ENCODE data around the gene NHLRC2.

NHLRC2 gene

DNA sequence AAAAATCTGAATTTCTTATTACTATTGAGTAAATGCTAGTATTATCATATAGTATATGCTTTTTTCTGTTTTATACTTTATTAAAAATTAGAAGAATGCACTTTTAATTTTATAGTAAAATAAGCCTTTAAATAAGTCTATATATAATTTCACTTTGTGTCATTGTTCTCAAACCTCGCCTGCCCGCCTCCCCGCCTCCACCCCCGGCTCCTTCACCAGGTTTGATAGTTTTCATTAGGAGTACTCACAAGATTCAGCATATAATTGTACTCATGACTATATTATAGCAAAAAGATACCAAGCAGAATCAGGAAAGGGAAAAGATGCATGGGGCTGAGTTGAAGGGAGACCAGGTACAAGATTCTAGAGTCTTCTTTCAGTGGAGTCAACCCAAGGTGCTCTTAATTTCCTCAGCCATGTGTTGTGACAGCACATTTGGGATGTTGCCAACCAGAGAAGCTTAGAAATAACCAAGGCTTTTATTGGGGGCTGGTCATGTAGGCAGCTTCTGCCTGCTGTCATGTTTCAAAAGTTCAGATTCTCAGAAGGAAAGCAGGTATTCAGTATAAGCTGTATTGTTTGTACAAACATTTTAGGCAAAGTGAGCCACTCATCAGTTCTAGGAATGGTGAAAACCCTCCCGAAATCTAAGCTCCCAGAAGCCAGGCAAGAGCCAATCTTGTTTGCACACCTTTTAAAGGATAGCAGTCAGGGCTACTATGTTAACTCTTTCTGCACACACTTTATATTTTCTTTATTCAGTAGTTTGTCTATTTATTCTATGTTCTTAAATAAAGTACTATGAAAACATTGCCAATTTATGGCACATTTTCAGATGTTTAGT, 12.3 kb downstream of the NHLRC2 start:
- DNase-seq = no peak

- no peak for DNase-seq
Measured at GRCh38 chr10:113867904-113868303, 13.4 kb downstream of the NHLRC2 start.

DNA sequence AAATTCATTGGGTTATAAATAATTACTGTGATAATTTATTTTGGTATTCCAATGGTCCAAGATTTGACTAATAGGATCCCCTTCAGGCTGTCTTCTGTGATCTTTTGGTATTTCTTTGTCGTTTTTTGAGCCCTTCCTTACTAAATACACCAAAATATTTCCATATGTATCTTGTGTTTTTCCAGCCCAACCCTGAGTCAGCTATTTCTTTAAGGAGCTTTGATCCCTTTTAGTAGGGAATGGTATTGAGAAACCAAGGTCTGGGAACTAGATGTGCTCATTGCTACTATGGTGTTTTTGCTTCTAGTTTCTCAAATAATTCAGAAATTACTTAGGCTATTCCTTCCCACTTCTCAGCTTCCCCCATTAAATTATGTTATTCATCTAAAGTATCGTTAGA, 15.3 kb downstream of the NHLRC2 start:
- DNase-seq = no peak

DNA sequence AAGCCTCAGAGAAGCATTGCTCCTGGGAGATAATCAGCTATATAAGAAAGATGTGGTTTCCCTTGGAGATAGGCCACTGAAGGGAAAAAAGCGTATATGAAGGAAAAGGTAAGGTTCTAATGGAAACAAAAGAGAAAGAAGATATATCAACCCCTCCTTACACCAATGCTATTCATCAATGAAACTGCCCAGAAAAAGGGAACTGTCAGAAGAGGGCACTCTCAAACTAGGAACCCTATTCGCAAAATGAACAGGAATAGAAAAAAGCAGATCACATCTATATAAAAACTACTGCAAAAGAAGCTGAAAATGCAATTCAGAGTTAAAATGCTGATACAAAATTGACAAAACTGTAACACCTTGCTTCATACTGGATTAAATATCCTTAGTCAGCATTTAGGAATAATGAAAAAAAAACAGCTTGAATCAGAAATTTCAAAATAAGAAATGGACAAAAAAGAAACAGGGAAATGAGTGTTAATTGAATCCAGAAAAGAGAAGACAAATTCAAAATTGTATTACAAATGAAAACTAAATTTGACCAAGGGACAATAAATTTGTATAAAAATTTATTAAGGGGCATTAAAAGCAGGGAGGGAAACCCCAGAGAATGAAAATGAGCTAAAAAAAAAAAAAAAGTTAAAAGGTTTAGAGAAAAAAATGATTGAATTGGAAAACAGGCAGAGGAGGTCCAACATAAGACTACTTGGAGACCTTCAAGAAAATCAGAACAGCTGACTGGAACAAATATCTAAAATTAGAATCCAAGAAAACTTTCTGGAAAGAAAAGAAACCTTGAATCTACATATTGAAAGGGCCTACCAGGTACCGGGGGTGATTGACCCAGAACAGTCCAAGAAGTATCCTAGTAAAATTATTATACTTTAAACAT, 17.9 kb downstream of the NHLRC2 start:
- DNase-seq = no peak

GRCh38 chr10:113875212-113875611, 20.8 kb downstream of the NHLRC2 start:
- DNase-seq = no peak

GRCh38 chr10:113876461-113876860, 22.0 kb downstream of the NHLRC2 start:
- no peak for DNase-seq

GRCh38 chr10:113879691-113880090, 25.2 kb downstream of the NHLRC2 start:
- no peak for DNase-seq

DNA sequence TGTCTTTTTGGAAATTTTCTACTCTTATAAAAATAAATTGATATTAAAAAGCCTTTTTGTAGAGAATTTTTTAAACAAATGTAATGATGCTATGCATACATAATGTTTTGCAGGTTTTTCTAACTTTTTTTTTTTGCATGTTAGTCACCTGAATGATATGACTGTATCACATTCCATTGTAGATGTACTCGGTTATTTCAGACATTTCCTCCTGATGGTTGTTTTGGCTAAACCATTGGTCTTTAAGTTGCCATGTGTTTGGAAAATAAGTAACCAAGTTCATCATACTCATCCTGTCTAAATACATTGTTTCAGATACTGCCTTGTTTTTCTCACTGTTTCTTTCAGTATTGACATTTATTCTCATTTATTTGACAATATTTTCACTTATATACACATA, 25.8 kb downstream of the NHLRC2 start:
- no peak for DNase-seq

GRCh38 chr10:113882240-113882639, 27.8 kb downstream of the NHLRC2 start:
- no peak for DNase-seq

DNA sequence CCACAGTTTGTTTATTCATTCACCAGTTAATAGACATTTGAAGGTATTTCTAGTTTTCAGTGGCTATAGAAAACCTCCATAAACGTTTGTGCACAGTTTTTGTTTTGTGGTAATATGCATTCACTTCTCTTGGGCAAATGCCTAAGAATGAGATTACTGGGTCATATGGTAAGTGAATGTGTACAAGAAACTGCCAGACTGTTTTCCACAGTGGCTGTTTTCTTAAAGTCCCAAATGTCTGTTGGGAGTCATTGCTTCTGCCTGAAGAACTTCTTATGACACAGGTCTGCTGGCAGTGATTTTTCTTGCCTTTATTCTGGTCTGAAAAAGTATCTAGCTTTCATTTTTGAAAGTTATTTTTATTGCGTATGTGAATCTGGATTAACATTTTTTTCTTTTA, 35.5 kb downstream of the NHLRC2 start:
- no peak for DNase-seq

DNA sequence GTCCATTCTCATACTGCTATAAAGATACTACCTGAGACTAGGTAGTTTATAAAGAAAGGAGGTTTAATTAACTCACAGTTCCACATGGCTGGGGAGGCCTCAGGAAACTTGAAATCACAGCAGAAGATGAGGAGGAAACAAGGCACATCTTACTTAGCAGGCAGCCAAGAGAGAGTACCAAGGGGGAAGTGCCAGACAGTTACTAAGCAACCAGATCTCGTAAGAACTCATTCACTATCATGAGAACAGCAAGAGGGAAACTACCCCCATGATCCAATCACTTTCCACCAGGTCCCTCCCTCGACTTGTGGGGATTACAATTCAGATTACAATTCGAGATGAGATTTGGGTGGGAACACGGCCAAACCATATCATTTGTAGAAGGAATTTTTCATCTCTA, 36.3 kb downstream of the NHLRC2 start:
- no peak for DNase-seq

DNA sequence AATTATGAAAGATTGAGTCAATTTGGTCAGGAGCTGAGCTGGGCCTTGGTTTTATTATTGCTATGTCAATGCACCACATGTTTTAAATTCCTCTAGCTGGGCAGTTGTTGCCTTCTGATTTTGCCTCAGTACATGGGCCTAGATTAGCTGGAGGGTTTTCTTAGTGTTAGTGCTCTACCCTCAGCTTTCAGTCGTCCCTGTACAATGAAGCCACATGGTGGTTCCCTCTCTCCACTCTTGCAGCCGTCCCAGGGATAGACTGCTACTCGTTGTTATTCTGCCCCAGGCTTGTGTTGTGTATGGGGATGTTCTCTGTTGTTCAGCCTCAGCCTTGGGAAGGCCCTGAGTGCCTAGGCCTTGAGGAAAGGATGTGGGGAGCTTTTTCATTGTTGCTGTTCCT, 37.0 kb downstream of the NHLRC2 start:
- DNase-seq = no peak

DNA sequence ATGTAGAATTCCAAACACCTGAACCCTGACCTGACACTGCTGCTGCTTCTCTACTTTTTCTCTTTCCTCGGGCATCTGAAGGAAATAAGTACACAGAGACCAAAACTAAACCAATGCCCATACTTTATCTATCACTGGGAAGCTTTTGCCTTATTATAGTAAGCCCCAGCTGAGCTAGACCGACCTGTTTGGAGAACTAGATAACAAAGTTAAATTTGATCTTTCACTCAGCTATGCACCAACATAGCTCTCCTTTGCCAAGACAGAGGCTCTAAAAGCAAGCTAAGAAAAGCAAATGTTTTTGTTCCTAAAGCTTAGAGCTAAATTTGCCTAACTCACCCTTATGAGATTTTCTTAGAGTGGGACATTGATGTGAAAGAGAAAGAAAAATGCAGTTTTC, 39.1 kb downstream of the NHLRC2 start:
- no peak for DNase-seq

DNA sequence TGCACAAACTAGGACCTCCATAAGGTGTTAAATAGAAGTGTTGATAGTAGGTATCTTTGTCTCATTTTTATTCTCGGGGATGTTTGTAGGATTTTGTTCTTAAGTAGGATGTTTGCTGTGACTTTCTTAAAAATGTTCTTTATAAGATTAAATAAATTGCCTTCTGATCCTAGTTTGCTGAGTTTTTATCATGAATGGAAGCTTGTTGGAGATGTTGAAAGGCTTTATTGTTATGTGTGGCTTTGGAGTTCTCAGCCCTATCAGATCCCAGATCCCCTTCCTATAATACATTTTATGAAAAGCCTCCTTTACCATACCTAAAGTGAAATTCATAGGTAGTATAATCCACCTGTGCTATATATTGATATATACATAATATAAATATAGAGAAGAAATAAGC, 40.1 kb downstream of the NHLRC2 start:
- no peak for DNase-seq

DNA sequence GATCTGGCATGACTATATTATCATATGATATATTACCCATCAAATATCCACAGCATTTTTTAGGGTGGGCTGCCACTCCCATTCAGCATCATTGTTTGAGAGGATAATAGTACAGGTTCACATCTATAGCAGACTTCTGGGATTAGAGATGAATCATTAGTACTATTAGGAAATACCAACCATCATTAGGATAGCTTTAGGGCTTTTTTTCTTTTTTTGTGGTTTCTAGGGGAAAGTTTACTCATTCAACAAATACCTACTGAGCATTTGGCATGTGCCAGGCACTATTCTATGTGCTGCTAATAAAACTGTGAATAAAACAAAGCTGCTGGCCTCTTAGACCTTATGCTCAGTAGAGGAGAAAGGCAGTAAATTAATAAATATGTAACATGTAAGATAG, 40.6 kb downstream of the NHLRC2 start:
- DNase-seq = no peak

GRCh38 chr10:113897693-113898618, 43.5 kb downstream of the NHLRC2 start:
- no peak for DNase-seq

- no peak for DNase-seq
Measured at GRCh38 chr10:113899952-113900598, 45.6 kb downstream of the NHLRC2 start.

- DNase-seq = no peak
Measured at GRCh38 chr10:113905756-113906155, 51.3 kb downstream of the NHLRC2 start.

- DNase-seq = no peak
Measured at GRCh38 chr10:113907166-113907565, 52.7 kb downstream of the NHLRC2 start.

- DNase-seq = no peak
Measured at GRCh38 chr10:113908236-113908635, 53.8 kb downstream of the NHLRC2 start.

- DNase-seq = no peak
Measured at GRCh38 chr10:113911113-113911512, 56.7 kb downstream of the NHLRC2 start.

GRCh38 chr10:113911839-113912238, 57.4 kb downstream of the NHLRC2 start:
- DNase-seq = no peak
